HUDEP-2 (cell line): ENCODE measurements around the gene HDLBP.
"Not testable (repeated sequence)": the region's sequence is repeated elsewhere in the genome, so short reads cannot be mapped to it uniquely, and the experiment has no call there.

Experiments used
- DNase-seq, 76 experiments: peaks; one replicate each; lab custom pipeline; 2025; ENCODE audit not compliant: unreplicated experiment in 76 of 76; lab: John Stamatoyannopoulos, UW

Gene HDLBP

GRCh38 chr2:241198381-241199279, 116.8 kb downstream of the HDLBP start:
- no peak for DNase-seq

- no peak for DNase-seq
These were observed 117.5 kb downstream of the HDLBP start for GRCh38 chr2:241197947-241198346.

GRCh38 chr2:241197246-241197645, 118.2 kb downstream of the HDLBP start:
- not testable (repeated sequence) for DNase-seq

- DNase-seq: no peak
These were observed 119.9 kb downstream of the HDLBP start for GRCh38 chr2:241195506-241196130.

GRCh38 chr2:241194811-241195210, 120.7 kb downstream of the HDLBP start:
- no peak for DNase-seq

- DNase-seq: peak in 29 of 76 experiments; percentile 4 to 48 (median 26)
These were observed 122.2 kb downstream of the HDLBP start for GRCh38 chr2:241193271-241193670.

- peak in 14 of 76 experiments; percentile 5 to 44 (median 12) for DNase-seq
These were observed 124.4 kb downstream of the HDLBP start for GRCh38 chr2:241191081-241191480.

GRCh38 chr2:241190291-241190981, 125.0 kb downstream of the HDLBP start:
- peak in 11 of 76 experiments; percentile 4 to 22 (median 12) for DNase-seq

- DNase-seq: no peak
These were observed 125.6 kb downstream of the HDLBP start for GRCh38 chr2:241189856-241190201.

- DNase-seq: no peak
These were observed 126.2 kb downstream of the HDLBP start for GRCh38 chr2:241189093-241189855.

- no peak for DNase-seq
These were observed 126.9 kb downstream of the HDLBP start, which contains the start of gene ANO7 for GRCh38 chr2:241188361-241189092. Gene ANO7, plus strand, starts transcription at chr2:241188677. Its CDS starts 1,387 bp downstream, at chr2:241190064.

- DNase-seq: no peak
These were observed 127.6 kb downstream of the HDLBP start for GRCh38 chr2:241187918-241188234.

GRCh38 chr2:241187101-241187917, 128.2 kb downstream of the HDLBP start:
- no peak for DNase-seq

GRCh38 chr2:241185961-241186360, 129.5 kb downstream of the HDLBP start:
- DNase-seq: no peak

- DNase-seq: no peak
These were observed 130.6 kb downstream of the HDLBP start for GRCh38 chr2:241184901-241185300.

GRCh38 chr2:241183221-241183620, 132.3 kb downstream of the HDLBP start:
- no peak for DNase-seq

- no peak for DNase-seq
These were observed 132.8 kb downstream of the HDLBP start for GRCh38 chr2:241182531-241183133.

- DNase-seq: no peak
These were observed 133.3 kb downstream of the HDLBP start for GRCh38 chr2:241182126-241182525.

GRCh38 chr2:241180495-241180894, 135.0 kb downstream of the HDLBP start:
- no peak for DNase-seq
